ENCODE results near the gene ARAP2.

The ARAP2 gene

GRCh38 chr4:36041340-36041739 is 203.0 kb downstream of the ARAP2 start:
- no peak for TF ChIP-seq CTCF (IDR thresholded peaks at IDR 0.05; ENCODE audit: low read depth, low read length, poor library complexity, severe bottlenecking)
- no peak for TF ChIP-seq EZH2phosphoT487 (IDR thresholded peaks at IDR 0.05; ENCODE audit: borderline replicate concordance, low read length)
- Histone ChIP-seq H3K36me3 (ENCODE audit: control insufficient read depth, low read length) (no peaks in the 10 kb centered on the region), H3K27me3 (ENCODE audit: control insufficient read depth, low read length) (no peaks in the 10 kb centered on the region), H3K27ac (ENCODE audit: low read depth, low read length) (no peak overlapping the region), H3K9me3 (ENCODE audit: control insufficient read depth, insufficient read depth, low read length) (no peaks in the 10 kb centered on the region), H3K4me2 (ENCODE audit: low read length) (no peak overlapping the region), H3K79me2 (ENCODE audit: control insufficient read depth, low read length) (no peaks in the 10 kb centered on the region), H4K20me1 (ENCODE audit: control insufficient read depth, insufficient read depth, low read depth, low read length) (no peaks in the 10 kb centered on the region), H3F3A (ENCODE audit: control insufficient read depth, insufficient read depth) (no peaks in the 10 kb centered on the region), H3K4me3 (ENCODE audit: low read length) (no peak overlapping the region), H3K9me2 (replicated peaks; ENCODE audit: control insufficient read depth, low read length) (no peaks in the 10 kb centered on the region), H3K4me1 (ENCODE audit: control insufficient read depth, low read length) (no peaks in the 10 kb centered on the region)

DNA sequence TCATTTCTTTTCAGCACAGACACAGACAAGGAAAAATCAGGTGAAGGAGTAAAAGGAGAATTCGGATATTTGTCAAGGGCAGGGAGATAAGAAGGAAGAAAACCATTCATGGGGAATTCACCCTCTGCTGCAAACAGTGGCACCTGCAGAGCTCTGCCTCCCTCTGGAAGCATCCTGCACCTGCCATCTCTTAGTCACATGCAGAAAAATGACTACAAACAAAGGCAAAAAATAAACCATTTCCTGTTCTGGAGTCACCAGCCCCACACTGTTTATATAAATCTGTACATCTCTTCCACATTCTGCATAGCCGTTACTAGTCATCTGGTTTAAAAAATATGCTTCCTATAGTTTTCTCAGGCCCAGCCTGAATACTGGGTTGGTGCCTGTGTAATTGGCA is 205.3 kb downstream of the ARAP2 start:
- no peaks in the 10 kb centered on the region for H3F3A ChIP-seq (ENCODE audit: control insufficient read depth, insufficient read depth)
- H3K9me3 ChIP-seq (ENCODE audit: control insufficient read depth, insufficient read depth, low read length) = no peaks in the 10 kb centered on the region
- H3K27me3 ChIP-seq (ENCODE audit: control insufficient read depth, low read length) = no peaks in the 10 kb centered on the region
- no peak overlapping the region for H3K4me2 ChIP-seq (ENCODE audit: low read length)
- TF ChIP-seq CTCF (IDR thresholded peaks at IDR 0.05; ENCODE audit: low read depth, low read length, poor library complexity, severe bottlenecking) = no peak
- TF ChIP-seq EZH2phosphoT487 (IDR thresholded peaks at IDR 0.05; ENCODE audit: borderline replicate concordance, low read length) = no peak
- no peak overlapping the region for H3K27ac ChIP-seq (ENCODE audit: low read depth, low read length)
- no peaks in the 10 kb centered on the region for H3K4me1 ChIP-seq (ENCODE audit: control insufficient read depth, low read length)
- H3K36me3 ChIP-seq (ENCODE audit: control insufficient read depth, low read length) = no peaks in the 10 kb centered on the region
- H3K4me3 ChIP-seq (ENCODE audit: low read length) = no peak overlapping the region
- H3K79me2 ChIP-seq (ENCODE audit: control insufficient read depth, low read length) = no peaks in the 10 kb centered on the region
- H3K9me2 ChIP-seq (replicated peaks; ENCODE audit: control insufficient read depth, low read length) = no peaks in the 10 kb centered on the region
- no peaks in the 10 kb centered on the region for H4K20me1 ChIP-seq (ENCODE audit: control insufficient read depth, insufficient read depth, low read depth, low read length)

DNA sequence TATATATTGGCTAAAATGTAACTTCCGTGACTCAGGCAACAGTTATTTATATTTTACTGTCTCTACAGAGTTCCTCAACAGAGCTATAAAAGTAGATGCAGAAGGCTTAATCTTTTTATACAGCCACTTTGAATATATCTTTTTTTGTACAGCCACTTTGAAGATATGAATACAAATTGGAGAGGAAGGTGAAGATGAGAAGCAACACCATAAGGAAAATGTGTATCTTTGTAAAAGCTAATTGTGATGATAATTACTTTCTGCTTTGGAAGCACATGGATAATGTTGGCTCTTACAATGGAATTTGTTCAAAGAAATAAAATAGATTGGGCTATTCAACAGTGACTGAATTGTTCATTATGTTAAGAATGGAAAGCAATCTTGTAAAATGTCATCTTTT is 205.8 kb downstream of the ARAP2 start:
- H3K36me3 ChIP-seq (ENCODE audit: control insufficient read depth, low read length) = no peaks in the 10 kb centered on the region
- no peaks in the 10 kb centered on the region for H3F3A ChIP-seq (ENCODE audit: control insufficient read depth, insufficient read depth)
- H3K9me3 ChIP-seq (ENCODE audit: control insufficient read depth, insufficient read depth, low read length) = no peaks in the 10 kb centered on the region
- H3K4me2 ChIP-seq (ENCODE audit: low read length) = no peak overlapping the region
- H3K27me3 ChIP-seq (ENCODE audit: control insufficient read depth, low read length) = no peaks in the 10 kb centered on the region
- TF ChIP-seq CTCF (IDR thresholded peaks at IDR 0.05; ENCODE audit: low read depth, low read length, poor library complexity, severe bottlenecking) (no peak), EZH2phosphoT487 (IDR thresholded peaks at IDR 0.05; ENCODE audit: borderline replicate concordance, low read length) (no peak)
- no peak overlapping the region for H3K27ac ChIP-seq (ENCODE audit: low read depth, low read length)
- H4K20me1 ChIP-seq (ENCODE audit: control insufficient read depth, insufficient read depth, low read depth, low read length) = no peaks in the 10 kb centered on the region
- H3K79me2 ChIP-seq (ENCODE audit: control insufficient read depth, low read length) = no peaks in the 10 kb centered on the region
- H3K4me3 ChIP-seq (ENCODE audit: low read length) = no peak overlapping the region
- no peaks in the 10 kb centered on the region for H3K4me1 ChIP-seq (ENCODE audit: control insufficient read depth, low read length)
- no peaks in the 10 kb centered on the region for H3K9me2 ChIP-seq (replicated peaks; ENCODE audit: control insufficient read depth, low read length)

- no peaks in the 10 kb centered on the region for H3K9me3 ChIP-seq (ENCODE audit: control insufficient read depth, insufficient read depth, low read length)
- H3K36me3 ChIP-seq (ENCODE audit: control insufficient read depth, low read length) = no peaks in the 10 kb centered on the region
- H3K27me3 ChIP-seq (ENCODE audit: control insufficient read depth, low read length) = no peaks in the 10 kb centered on the region
- no peaks in the 10 kb centered on the region for H4K20me1 ChIP-seq (ENCODE audit: control insufficient read depth, insufficient read depth, low read depth, low read length)
- no peaks in the 10 kb centered on the region for H3K4me1 ChIP-seq (ENCODE audit: control insufficient read depth, low read length)
- no peak overlapping the region for H3K27ac ChIP-seq (ENCODE audit: low read depth, low read length)
- TF ChIP-seq CTCF (IDR thresholded peaks at IDR 0.05; ENCODE audit: low read depth, low read length, poor library complexity, severe bottlenecking) = no peak
- no peak for TF ChIP-seq EZH2phosphoT487 (IDR thresholded peaks at IDR 0.05; ENCODE audit: borderline replicate concordance, low read length)
- H3K9me2 ChIP-seq (replicated peaks; ENCODE audit: control insufficient read depth, low read length) = no peaks in the 10 kb centered on the region
- H3F3A ChIP-seq (ENCODE audit: control insufficient read depth, insufficient read depth) = no peaks in the 10 kb centered on the region
- no peak overlapping the region for H3K4me2 ChIP-seq (ENCODE audit: low read length)
- no peak overlapping the region for H3K4me3 ChIP-seq (ENCODE audit: low read length)
- no peaks in the 10 kb centered on the region for H3K79me2 ChIP-seq (ENCODE audit: control insufficient read depth, low read length)
Measured at GRCh38 chr4:36037127-36037526, 207.2 kb downstream of the ARAP2 start.
